ENCODE data around the gene NDUFV2.
"Not testable (repeated sequence)": the region's sequence is repeated elsewhere in the genome, so short reads cannot be mapped to it uniquely, and the experiment has no call there.

NDUFV2 gene

DNA sequence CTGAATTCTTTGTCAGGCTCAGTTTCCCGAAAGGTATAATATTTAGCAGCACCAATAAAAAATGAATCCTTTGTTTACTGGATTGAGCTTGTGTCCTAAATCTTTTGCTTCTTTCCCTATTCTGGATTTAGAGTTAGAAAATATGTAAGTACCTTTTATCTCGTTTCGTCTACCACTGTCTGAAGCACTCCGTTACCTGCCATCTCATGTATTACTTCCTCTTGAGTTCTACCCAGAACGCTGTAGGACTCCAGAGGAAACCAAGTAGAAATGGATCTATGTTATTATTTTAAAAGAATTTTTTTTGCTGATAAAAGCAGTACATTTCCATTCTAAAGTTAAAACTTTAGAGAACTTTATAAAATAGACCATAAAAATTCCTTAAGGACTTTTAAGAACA lies 47.6 kb downstream of the NDUFV2 start:
- no peak for DNase-seq

GRCh38 chr18:9153256-9153655 lies 50.8 kb downstream of the NDUFV2 start:
- no peak for DNase-seq

DNA sequence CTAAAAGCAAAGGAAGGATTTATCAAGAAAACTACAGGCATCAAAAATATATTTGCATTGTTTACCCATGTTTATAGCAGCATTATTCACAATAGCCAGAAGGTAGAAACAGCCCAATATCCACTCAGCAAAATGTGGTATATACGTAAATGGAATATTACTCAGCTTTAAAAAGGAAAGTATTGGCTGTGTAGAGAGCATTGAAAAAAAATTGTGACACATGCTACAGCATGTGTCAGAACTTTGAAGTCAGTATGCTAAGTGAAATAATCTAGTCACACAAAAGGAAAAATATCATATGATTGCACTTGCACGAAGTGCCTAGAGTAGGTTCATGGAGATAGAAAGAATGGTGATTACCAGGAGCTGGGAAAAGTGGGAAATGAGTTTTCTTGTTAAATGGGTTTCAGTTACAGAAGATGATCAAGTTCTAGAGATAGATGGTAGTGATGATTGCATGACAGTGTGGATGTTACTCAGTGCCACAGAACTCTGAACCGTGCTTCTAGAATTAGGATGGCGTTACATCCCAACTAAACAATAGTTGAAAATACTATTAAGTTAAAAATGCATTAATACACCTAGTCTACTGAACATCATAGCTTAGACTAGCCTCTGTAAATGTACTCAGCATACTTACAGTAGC lies 54.2 kb downstream of the NDUFV2 start:
- DNase-seq: no peak

GRCh38 chr18:9157806-9158205 lies 55.3 kb downstream of the NDUFV2 start:
- no peak for DNase-seq

GRCh38 chr18:9160014-9160413 lies 57.5 kb downstream of the NDUFV2 start:
- no peak for DNase-seq

DNA sequence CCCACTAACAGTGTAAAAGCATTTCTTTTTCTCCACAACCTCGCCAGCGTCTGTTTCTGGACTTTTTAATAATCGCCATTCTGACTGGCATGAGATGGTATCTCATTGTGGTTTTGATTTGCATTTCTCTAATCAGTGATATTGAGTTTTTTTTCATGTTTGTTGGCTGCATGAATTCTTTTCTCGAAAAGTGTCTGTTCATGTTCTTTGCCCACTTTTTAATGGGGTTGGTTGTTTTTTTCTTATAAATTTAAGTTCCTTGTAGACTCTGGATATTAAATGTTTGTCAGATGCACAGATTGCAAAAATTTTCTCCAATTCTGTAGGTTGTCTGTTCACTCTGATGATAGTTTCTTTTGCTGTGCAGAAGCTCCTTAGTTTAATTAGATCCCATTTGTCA lies 60.2 kb downstream of the NDUFV2 start:
- not testable (repeated sequence) for DNase-seq

GRCh38 chr18:9164149-9164548 lies 61.6 kb downstream of the NDUFV2 start:
- not testable (repeated sequence) for DNase-seq

GRCh38 chr18:9165883-9166282 lies 63.4 kb downstream of the NDUFV2 start:
- DNase-seq: not testable (repeated sequence)

- not testable (repeated sequence) for DNase-seq
Measured at GRCh38 chr18:9169515-9169914, 67.0 kb downstream of the NDUFV2 start.

GRCh38 chr18:9171919-9172318 lies 69.4 kb downstream of the NDUFV2 start:
- DNase-seq: not testable (repeated sequence)

GRCh38 chr18:9172506-9173127 lies 70.1 kb downstream of the NDUFV2 start:
- no peak for DNase-seq

- no peak for DNase-seq
Measured at GRCh38 chr18:9173770-9174233, 71.3 kb downstream of the NDUFV2 start.

GRCh38 chr18:9174302-9174701 lies 71.8 kb downstream of the NDUFV2 start:
- DNase-seq: no peak

DNA sequence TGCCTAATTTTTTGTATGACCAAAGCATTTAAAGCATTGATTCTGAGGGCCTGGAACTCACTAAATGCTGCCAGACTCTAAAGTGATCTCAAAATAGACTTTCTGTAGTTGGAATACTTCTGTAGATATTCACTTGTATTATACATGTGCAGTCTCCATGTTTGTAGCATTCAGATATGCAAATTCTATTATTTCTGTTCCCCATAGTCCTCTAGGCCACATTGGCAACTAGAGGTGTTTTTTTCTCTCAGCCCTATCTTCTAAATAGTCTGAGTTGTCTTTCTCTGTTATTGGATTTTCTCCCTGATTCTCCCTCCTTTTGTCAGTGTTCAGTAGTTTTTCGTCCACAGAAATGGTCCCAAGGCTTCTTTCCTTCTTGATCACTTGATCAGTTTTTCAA lies 72.6 kb downstream of the NDUFV2 start:
- DNase-seq: no peak

- DNase-seq: no peak
Measured at GRCh38 chr18:9177031-9177430, 74.5 kb downstream of the NDUFV2 start.

- no peak for DNase-seq
Measured at GRCh38 chr18:9177466-9177865, 75.0 kb downstream of the NDUFV2 start.

DNA sequence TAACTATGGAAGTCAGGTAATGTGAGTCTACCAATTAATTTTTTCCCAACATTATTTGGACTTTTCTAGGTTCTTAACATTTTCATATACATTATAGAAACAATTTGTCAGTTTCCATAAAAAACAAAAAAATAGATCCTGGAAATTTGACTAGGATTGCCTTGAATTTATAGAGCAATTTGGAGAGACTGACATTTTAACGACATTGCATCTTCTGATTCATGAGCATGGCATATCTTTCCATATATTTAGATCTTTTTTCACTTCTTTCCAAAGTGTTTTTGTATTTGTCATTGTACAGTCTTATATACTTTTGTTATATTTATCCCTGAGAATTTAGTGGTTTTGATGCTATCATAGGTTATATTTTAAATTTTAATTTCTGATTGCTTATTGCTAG lies 76.1 kb downstream of the NDUFV2 start:
- DNase-seq: no peak

GRCh38 chr18:9181275-9181674 lies 78.8 kb downstream of the NDUFV2 start:
- no peak for DNase-seq

DNA sequence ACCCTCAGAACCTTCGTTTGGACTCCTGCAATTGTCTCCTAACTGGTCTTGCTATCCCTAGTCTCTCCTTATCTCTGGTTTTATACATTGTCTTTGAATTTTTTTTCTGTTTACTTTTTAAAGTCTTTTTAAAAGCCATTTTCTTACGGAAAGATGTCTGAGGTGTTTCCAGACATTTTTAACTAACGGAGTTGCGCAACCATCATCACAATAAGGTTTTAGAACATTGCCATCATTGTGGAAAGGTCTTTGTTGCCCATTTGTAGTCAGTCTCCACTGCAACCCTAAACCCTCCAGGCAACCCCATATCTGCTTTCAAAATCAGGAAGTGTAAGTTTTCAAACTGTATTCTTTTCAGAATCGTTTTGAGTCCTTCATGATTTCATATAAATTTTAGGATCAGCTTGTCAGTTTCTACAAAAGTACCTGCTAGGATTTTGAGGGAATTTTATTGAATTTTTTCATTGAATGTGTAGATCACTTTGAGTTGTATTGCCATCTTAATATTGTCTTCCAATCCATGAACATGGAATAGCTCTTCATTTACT lies 80.4 kb downstream of the NDUFV2 start:
- DNase-seq: no peak
